HG03103 (cell line): Measurements from ENCODE around the gene KAZN.

Source experiments
- ATAC-seq: cut with Tn5 transposase; IDR thresholded peaks from one replicate; pipeline ENCODE4 v1.9.1; 2021; ENCODE audit warnings: low read depth; ENCODE audit not compliant: unreplicated experiment

Gene KAZN

DNA sequence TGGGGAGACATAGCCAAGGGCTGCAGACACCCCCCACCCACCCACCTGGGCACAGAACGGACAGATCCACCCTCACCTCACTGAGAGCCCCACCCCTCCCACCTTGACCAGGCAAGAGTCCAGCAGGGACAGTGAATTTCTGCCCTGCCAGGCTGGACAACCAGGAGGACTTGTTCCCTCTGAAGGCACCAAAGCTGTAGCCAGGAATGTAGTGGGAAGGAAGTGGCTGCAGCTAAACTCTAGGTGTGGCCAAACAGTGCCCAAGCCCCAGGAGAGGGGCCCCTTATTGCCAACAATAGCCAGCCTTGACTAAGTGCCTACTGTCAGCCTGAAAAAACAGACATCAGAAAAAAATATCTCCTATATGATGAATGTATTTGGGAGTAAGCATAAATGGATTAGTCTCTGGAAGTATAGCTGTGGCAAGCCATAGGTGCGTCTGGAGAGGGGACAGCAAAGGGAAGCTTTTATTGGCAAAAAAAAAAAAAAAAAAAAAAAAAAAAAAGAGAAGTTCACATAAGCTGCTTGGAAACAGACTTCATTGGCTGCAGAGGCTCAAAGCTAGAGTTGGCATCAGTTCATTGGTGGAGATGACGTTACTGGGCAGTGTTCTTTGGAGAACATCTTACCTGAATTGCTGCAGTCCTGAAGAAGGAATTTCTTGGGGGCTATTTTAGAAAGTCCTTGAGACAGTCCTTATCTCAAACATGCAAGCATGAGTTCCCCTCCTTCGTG, 490.9 kb downstream of the KAZN start:
- ATAC-seq = no peak

DNA sequence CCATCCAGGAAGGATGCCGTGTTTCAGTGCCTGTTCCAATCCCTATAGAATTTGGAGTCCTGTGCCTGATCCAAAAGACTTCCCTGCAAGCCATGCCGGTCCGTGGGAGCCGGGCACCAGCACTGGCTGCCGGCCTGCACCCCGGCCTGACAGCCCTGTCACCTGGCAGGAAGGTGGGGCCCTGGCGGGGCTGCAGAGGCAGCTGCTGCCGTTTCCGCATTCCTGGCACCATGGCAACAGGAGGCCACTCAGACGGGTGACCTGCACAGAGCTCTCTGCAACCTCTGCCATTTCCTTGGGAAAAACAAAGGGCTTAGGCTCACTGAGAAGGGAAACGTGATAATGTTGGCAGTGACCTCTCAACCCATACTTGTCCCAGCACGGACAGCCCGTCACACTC, 491.9 kb downstream of the KAZN start:
- no peak for ATAC-seq

DNA sequence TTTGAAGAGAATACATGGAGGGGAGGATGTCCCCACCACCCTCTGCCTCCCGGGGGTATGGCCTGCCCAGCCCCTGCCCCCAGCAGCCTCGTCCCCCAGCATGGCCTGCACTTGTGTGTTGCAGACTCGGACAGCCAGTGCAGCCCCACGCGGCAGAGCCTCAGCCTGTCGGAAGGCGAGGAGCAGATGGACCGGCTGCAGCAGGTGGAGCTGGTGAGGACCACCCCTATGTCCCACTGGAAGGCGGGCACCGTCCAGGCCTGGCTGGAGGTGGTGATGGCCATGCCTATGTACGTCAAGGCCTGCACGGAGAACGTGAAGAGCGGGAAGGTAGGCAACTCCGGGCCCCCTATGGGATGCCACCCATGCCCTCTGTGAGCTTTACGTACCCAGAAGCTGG, 495.6 kb downstream of the KAZN start:
- ATAC-seq = no peak

DNA sequence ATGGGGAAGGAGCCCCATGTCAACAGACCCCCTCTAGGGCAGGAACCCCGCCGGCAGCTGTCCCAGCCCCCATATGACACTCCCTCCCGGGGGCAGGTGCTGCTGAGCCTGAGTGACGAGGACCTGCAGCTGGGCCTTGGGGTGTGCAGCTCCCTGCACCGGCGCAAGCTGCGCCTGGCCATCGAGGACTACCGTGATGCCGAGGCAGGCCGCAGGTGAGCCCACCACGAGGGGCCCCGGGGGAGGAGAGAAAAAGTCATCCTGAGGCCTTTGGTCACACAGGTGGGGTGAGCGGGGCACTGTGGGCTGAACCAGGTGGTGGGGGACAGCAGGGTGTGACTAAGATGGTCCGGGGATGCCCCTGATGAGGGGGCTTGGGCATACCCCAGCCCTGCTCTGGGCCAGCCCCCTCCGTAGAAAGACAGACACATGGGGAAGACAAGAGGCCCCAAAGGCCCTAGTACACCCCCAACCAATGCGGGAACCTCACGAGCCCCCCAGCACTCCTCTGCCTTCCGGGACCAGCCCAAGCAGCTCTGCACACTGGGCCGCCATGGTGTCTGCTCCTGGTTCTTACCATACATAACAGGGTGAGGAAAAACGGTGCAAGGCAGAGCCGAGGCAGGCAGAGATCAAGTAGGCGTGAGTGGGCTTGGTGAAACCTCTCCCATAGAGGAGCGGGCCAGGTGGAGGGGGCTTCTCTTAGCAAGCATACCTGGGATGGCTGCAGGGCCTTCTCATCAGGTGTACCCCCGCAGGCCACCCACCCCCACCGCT, 496.4 kb downstream of the KAZN start:
- no peak for ATAC-seq

DNA sequence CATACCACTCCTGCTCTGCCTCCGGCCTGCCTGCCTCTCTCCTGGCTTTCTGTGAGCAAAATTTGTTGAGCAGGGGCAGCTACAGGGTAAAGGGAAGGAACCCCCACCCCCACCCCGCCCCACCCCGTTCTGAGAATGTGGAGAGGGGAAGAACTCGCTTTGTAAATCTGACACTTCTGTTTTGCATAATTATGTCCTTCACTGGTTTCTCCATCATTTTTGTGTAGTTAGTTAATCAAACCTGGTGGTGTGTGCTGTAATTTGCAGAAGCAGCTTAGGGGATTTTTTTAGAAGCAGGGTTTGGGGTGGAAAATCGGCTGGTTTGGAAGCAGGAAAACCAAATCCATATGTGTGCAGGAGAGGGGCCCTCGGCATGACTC, 497.0 kb downstream of the KAZN start:
- ATAC-seq = no peak

DNA sequence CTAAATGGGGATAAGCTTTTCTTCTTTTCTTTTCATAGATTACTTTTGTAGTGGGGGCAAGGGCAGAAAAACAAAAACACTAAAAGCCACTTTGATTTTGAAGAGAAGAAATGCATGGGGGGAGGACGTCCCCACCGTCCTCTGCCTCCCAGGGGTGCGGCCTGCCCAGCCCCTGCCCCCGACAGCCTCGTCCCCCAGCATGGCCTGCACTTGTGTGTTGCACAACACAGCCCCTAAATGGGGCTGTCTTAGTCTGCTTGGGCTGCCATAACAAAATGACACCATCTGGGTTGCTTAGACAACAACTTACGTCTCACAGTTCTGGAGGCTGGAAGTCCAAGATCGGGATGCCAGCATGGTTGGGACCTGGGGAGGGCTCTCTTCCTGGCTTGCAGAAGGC, 497.8 kb downstream of the KAZN start:
- no peak for ATAC-seq

DNA sequence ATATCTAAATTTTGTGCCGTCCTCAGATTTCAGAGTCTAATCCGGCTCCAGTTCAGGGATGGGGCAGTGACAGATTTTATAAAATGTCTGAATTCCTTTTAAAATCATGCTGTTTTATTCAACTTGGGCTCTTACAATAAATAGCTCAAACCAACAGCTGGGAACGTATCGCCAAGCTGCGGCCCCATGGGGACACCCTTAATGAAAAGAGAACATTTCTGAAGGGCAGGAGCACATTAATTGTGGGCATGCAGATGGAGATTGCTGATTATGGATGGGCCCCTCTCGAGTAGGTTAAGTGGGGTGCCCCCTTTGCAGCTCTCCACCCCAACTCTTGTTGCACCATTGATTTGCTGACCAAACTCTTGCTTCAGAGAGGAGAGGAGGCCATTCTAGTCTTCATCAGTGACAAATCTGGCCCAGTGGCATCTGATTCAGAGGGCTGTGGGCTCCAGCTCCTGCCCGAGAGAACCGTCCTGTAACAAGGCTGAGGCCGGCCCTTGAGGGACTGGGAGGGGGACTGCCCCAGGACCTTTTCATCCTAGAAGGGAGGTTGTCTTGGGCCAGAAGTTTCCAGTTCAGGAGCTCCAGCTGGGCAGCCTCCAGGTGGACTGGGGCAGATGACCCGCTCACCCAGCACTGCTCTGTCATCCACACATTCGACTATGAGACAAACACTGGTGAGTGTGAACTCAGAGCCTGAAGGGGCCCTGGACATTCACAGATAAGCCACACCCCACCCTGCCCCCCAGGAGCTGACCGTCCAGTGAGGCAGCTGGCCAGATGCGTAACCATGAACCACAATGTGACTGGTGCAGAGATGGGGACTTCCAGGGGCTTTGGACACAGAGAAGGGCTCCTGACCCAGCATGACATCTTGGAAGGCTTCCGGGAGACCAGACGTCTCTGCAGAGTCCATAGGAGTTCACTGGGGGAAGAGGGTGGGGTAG, 500.0 kb downstream of the KAZN start:
- no peak for ATAC-seq

DNA sequence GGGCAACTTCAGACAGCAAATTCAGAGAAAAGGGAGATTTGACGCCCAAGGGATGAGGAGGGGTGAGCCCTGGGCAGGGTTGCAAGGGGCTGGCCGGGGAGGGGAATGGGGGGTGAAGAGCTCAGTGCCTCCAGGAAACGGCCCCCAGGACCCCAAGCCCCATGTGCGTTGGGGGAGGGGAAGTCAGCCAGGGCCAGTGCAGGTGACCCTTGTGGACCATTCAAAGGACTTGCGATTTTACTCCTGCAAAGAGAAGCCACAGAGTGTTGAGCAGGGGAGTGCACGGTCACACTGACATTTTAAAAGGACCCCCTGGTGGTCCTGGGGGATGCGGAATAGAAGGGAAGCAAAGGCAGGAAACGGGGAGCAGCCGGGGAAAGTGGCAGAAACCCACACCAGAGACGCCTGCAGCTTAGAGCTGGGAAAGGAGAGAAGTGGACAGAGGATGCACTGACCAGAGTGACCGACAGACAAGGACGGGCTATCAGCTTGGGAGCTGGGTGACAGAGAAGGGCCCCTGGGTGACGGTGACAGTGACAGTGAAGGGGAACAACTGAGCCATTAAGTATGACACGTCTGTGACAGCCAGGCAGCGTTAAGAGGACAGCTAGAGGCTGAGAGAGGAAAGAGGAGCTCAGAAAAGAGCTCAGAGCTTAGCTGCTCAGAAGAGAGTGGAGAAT, 501.1 kb downstream of the KAZN start:
- ATAC-seq = no peak

DNA sequence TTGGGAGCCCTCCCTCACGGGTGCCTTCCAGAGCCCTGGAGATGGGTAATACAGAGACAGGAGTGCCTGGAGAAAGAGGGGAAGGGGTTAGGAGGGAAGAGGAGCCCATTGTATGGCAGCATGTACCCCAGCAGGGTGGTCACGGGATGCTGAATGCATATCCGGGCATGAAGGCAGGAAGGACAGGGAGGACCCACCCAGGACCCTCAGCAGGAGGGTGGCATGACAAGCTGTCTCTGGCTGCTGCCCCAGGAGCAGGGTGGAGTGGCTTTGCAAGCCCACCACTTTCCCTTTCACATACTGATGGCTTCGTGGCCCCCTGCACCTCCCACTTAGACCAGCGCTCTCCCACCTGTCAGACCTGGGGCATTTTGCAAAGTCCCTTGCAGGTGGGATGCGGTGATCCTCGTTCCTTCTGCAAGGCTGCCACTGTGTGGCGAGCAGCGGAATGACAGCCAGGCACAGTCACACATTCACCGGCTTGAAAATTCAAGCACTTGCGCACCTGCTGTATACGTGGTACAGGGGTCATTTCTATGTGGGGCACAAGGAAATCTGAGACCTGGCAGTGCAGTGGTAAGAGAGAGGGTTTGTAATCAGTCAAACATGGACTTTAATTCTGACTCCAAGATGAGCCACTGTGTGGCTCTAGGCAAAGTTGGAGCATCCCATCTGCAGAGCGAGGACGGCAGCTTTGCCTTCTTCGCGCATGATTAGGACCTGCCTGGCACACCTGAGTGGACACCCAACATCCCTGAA, 501.8 kb downstream of the KAZN start:
- ATAC-seq = no peak

DNA sequence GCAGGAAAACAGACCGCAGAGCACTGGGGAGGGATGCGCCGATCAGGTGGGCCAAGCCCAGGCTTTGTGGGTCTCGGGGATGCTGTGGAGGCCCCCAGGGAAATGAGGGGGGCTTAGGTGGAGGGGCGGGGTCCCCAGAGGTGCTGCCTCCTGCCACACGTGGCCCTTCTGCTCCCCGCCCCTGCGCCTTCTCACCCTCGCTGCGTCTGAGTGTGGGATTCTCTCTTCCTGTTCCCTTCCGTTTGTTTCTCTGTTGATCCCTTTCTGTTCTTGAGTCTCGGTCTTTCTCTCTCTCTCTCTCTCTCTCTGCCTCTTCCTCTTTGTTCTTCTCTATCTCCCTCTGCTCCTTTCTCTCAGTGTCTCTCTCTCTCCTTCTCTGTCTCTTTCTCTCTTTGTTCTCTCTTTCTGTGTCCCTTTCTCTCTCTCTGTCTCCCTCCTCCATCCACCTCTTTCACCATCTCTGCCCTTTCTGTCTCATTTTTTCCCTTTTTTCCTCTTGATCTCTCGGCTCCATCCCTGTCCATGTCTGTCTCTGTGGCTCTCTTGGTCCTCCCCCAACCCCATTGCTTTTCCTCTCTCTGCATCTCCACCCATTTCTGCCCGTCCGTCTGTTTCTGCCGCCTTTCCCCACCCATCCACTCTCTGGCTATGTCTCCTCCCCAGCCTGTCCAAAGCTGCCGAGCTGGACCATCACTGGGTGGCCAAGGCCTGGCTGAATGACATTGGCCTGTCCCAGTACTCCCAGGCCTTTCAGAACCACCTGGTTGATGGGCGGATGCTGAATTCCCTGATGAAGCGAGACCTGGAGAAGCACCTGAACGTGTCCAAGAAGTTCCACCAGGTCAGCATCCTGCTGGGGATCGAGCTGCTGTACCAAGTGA, 502.6 kb downstream of the KAZN start:
- no peak for ATAC-seq

DNA sequence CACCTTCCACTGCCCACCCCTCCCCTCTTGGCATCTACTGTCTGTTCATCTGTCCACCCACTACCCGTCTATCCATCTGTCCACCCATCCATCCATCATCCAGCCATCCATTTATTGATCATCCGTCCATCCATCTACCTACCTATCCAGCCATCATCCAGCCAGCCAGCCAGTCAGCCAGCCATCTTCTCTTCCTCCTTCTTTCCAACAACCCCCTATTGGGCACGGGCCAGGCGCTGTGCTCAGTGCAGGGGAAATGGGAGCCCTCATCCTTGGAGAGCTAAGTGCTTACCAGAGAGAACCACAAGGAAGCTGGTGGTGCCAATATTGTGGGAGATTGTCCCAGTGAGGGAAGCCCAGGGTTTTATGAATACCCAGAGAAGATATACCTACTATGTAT, 503.3 kb downstream of the KAZN start:
- no peak for ATAC-seq

DNA sequence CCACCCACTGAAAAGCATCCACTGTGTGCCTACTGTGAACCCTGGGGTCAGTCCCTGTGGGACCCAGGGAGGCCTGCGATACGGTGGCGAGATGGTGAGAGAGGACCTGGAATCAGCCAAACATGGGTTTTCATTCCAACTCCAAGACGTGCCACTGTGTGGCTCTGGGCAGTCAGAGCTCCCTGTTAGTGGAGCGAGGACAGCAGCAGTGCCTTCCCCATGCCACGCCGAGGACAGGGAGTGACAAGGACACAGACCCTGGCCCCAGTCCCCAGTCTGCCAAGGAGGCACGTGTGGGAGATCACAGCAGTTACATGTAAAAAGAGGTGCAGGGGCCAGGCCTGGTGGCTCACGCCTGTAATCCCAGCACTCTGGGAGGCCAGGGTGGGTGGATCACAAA, 504.2 kb downstream of the KAZN start:
- no peak for ATAC-seq

DNA sequence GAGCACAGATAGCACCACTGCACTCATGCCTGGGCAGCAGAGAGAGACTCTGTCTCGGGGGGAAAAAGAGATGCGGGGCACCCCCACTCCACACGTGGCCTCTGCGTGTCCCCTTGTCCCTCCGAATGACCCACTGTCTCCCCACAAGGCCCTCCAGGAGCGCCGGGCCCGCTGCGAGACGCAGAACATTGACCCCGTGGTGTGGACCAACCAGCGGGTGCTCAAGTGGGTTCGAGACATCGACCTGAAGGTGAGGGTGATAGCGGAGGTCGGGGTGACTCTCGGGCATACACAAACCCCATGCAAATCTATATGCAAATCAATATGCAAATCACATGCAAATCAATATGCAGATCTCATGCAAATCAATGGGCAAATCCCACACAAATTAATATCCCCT, 504.7 kb downstream of the KAZN start:
- ATAC-seq = no peak

DNA sequence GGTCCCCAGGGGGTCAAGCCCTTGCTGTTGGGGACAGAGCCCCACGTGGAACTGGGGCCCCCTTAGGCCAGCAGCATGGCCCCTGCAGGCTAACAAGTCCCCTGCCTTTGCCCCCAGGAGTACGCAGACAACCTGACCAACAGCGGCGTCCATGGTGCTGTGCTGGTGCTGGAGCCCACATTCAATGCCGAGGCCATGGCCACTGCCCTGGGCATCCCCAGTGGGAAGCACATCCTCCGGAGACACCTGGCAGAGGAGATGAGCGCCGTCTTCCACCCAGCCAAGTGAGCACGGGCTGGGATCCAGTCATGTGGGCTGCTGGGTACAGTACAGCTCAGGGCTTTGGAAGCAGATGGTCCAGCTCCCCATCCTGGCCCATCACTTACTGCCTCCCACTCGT, 505.4 kb downstream of the KAZN start:
- ATAC-seq = no peak

DNA sequence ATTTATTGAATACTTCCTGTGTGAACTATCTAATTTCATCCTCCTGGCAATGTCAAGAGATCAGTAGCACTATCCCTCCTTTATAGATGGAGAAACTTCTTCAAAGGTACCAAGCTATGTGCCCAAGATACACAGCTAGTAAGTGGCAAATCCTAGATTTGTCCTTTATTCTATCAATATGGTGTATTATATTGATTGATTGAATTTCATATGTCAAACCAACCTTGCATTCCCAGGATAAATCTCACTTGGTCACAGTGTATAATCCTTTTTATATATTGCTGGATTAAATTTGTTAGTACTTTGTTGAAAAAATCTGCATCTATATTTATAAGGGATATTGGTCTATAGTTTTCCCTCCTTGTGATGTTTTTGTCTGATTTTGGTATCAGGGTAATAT, 506.3 kb downstream of the KAZN start:
- ATAC-seq = no peak

DNA sequence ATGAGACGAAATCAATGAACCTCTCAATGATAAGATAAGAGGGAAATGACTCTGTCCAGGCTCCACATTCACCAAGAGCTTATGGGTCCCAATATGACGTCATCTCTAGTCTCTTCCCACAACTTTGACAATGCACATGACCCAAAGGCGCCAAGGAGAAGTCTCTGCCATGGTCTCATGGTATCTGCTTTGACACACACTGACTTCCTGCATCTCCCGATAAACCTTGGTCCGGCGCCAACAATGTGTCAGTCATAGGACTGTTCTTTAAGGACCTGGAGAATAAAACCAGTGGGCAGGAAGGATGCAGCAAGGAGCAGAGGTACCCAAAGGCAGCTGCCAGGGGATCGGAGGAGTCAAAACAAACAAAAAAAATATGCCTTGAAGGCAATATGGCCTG, 508.1 kb downstream of the KAZN start:
- ATAC-seq = no peak

DNA sequence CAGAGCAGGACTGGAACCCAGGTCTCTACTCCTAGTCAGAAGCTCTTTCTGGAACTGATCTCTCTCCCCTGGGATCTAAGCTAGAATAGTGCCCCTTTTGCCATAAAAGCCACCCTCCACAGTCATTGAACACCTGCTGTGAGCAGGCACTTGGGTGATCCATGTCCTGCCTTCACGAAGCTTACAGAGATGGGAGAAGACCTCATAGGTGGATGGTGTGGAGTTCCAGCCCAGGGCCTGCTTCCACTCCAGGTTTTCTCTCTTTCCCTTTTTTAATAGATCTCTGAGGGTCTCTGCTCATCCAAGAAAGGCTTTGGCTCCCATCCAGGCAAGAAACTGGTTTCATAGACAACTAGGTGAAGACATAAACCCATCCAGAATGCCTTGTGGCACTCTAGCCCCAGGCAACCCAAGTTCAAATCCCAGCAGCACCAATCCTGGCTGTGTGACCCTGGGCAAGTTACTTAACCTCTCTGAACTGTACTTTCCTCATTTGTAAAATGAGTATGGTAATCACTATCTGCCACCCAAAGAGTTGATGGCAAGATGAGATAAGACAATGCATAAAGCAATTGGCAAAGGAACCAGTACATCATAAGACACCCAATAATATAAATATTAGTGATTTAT, 508.7 kb downstream of the KAZN start:
- ATAC-seq = no peak

DNA sequence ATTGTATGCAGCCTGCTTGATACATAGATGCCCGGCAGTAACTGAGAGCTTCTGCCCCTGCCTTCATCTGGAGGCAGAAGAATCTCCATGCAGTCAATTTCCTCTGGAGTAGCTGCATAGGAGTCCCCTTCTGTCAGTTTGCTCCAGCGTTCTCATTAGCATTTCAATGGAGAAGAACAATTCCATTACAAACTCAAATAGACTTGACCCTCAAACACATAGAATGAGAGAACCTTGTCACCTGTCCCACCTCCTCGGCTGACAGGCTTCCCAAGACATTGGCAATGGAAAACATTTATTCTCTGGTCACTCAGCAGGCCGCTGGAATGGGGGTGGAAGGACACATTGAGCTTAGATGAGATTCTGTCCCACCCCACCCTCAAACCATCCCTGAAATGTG, 509.4 kb downstream of the KAZN start:
- ATAC-seq = no peak
